Right lobe of liver (tissue), 6 donors: ENCODE measurements around the gene DNAH2. TPM values are rescaled to one million over a fixed set of nuclear protein-coding genes. Genes with fewer than 3 reads are reported as not detected.
"Not testable (repeated sequence)": the region's sequence is repeated elsewhere in the genome, so short reads cannot be mapped to it uniquely, and the experiment has no call there.

Source experiments
- ATAC-seq, 4 donors: fragments of 200-7000 bp; cut with Tn5 transposase; one replicate each; pipeline ENCODE4 v1.9.1; 2020; ENCODE audit warnings: mild to moderate bottlenecking in 4 of 4, moderate library complexity in 4 of 4
- DNase-seq, 3 donors: peaks; one replicate each; pipeline ENCODE4 v3.0.0-alpha.2; 2020
- H3K27ac ChIP-seq, 3 donors: fragments of 200-600 bp; one replicate each; pipeline ENCODE4 v1.8.0; 2022
- H3K27me3 ChIP-seq, 2 donors: fragments of 200-600 bp; one replicate each; pipeline ENCODE4 v1.8.0; 2022
- H3K36me3 ChIP-seq, 4 donors: fragments of 200-600 bp; sonication (generic) in 1 of 4; one replicate each; pipeline versions ENCODE4 v1.5.1 to v1.8.0; 2017 to 2022; ENCODE audit warnings: control low read depth in 1 of 4
- H3K4me1 ChIP-seq, 4 donors: fragments of 200-600 bp; sonication (generic) in 1 of 4; one replicate each; pipeline versions ENCODE4 v1.5.1 to v1.8.0; 2017 to 2022; ENCODE audit warnings: control low read depth in 1 of 4
- H3K4me3 ChIP-seq, 3 donors: fragments of 200-600 bp; one replicate each; pipeline ENCODE4 v1.8.0; 2022
- H3K9me3 ChIP-seq, 4 donors: fragments of 200-600 bp; sonication (generic) in 1 of 4; one replicate each; pipeline versions ENCODE4 v1.5.1 to v1.8.0; 2017 to 2022; ENCODE audit warnings: control low read depth in 1 of 4
- POLR2A ChIP-seq: fragments of 450-650 bp; IDR thresholded peaks from one replicate; pipeline ENCODE4 v1.6.1; 2017; ENCODE audit warnings: antibody characterized with exemption, mild to moderate bottlenecking
- WGBS: methylation state at CpG from one replicate; pipeline ENCODE4 v1.1.6; 2018; ENCODE audit warnings: low coverage, low lambda C conversion rate; ENCODE audit not compliant: insufficient coverage; ENCODE audit errors: missing lambda C conversion rate; 5-methylcytosine and 5-hydroxymethylcytosine counted together
- intact Hi-C, 2 donors: fragments of 100-400 bp; cut with DNase I; formaldehyde crosslinking; loops; one replicate each; pipeline versions ENCODE4 v1.11.2 to v1.14.1; 2022
- total RNA-seq, 6 experiments: library from RNA; depleted of rRNA in 2 of 6; stranded (reverse); fragments of >200 nt in 2 of 6; fragmentation: NEBNext Ultra II Directional in 3 of 6; extraction: Animal tissue kit (Norgen Biotek cat#: 25700) in 3 of 6; gene quantifications; one replicate each; pipeline versions ENCODE4 v1.1.0 to v1.2.4, GENCODE V29; 2016 to 2023
- TF ChIP-seq, protein P1 (sequence below), 4 donors: fragments of 200-600 bp in 3 of 4; fragments of 450-650 bp in 1 of 4; IDR thresholded peaks; one replicate each; pipeline versions ENCODE4 v1.5.1 to v1.8.0; 2016 to 2022; ENCODE audit warnings: antibody characterized with exemption in 4 of 4, mild to moderate bottlenecking in 2 of 4
- donor health status: DM: no; HTN: yes; CAD: no.
- donor health status: DM: no; HTN: no; CAD: no.
- donor health status: DM: no; HTN: no; CAD: no.
- donor health status: DM: no; HTN: yes; CAD: no.
- donor health status: DM: no; HTN: yes; CAD: no.

DNAH2 gene
- total RNA-seq, 6 experiments from 2014 or later: 0.12 to 0.38 (median 0.27) TPM

DNA sequence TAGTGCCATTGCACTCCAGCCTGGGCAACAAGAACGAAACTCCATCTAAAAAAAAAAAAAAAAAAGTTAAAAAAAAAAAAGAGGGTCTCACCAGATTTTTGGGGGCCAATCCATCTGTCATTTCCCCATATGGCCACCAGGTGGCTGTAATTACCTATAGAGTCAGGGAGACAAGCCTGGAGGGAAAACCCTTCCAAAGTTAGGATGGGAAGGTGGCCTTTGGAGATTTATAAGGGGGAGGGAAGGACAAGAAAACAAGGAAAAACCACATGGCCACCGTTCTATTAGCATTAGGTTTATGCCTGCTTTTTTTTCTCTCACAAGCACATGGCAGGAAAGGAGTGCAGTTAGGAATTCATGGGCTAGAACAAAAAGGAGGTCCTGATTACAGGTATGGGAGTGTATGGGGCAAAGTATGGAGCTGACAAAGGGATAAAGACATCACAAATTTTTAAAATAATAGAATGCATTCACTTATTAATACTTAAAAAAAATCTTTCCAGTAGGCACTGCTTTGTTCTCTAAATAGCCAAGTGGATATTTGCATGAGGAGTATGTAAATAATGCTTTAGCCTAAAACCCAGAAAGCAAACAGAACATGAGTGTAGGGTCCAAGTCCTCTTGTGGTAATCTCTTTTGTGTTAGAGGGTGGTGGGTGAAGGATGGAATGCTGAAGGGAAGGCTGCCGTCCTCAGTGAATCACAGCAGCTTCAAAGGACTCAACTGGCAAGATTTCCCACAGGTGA is 145.3 kb downstream of the DNAH2 start:
- H3K27ac ChIP-seq: no peak overlapping the region
- no peak for DNase-seq

DNA sequence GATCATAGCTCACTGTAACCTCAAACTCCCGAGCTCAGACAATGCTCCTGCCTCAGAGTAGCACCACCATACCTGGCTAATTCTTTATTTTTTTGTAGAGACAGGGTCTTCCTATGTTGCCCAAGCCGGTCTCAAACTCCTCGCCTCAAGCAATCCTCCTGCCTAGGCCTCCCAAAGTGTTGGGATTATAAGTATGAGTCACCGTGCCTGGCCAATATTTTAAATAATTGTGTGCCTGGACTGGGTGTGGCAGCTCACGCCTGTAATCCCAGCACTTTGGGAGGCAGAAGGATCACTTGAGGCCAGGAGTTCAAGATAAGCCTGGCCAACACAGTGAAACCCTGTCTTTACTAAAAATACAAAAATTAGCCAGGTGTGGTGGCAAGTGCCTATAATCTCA is 146.8 kb downstream of the DNAH2 start:
- 88% methylated on average over 1 of the region's 5 CpGs for WGBS

More for the DNA sequence above, 145.3 kb downstream of the DNAH2 start:
- Histone ChIP-seq H3K4me3 (no peak overlapping the region), H3K4me1 (peaks cover 0 to 15% (median 7%) of the 10 kb centered on the region in 4 donors), H3K36me3 (no peaks in the 10 kb centered on the region), H3K27me3 (no peaks in the 10 kb centered on the region), H3K9me3 (no peaks in the 10 kb centered on the region)
- intact Hi-C loops: loop anchor here in 1 of 2 donors (5.0 kb wide), 1 partner anchor 34 kb away; no protein-coding TSS in a partner anchor
- peak in 2 of 4 donors; percentile 16 to 25 for ATAC-seq
- WGBS: 16% methylated on average over 3 of the region's 3 CpGs
- TF ChIP-seq POLR2A: no peak
- TF ChIP-seq, protein P1, sequence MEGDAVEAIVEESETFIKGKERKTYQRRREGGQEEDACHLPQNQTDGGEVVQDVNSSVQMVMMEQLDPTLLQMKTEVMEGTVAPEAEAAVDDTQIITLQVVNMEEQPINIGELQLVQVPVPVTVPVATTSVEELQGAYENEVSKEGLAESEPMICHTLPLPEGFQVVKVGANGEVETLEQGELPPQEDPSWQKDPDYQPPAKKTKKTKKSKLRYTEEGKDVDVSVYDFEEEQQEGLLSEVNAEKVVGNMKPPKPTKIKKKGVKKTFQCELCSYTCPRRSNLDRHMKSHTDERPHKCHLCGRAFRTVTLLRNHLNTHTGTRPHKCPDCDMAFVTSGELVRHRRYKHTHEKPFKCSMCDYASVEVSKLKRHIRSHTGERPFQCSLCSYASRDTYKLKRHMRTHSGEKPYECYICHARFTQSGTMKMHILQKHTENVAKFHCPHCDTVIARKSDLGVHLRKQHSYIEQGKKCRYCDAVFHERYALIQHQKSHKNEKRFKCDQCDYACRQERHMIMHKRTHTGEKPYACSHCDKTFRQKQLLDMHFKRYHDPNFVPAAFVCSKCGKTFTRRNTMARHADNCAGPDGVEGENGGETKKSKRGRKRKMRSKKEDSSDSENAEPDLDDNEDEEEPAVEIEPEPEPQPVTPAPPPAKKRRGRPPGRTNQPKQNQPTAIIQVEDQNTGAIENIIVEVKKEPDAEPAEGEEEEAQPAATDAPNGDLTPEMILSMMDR (IDR thresholded peaks at IDR 0.05): peak; percentile 65 to 83 (median 81)

DNA sequence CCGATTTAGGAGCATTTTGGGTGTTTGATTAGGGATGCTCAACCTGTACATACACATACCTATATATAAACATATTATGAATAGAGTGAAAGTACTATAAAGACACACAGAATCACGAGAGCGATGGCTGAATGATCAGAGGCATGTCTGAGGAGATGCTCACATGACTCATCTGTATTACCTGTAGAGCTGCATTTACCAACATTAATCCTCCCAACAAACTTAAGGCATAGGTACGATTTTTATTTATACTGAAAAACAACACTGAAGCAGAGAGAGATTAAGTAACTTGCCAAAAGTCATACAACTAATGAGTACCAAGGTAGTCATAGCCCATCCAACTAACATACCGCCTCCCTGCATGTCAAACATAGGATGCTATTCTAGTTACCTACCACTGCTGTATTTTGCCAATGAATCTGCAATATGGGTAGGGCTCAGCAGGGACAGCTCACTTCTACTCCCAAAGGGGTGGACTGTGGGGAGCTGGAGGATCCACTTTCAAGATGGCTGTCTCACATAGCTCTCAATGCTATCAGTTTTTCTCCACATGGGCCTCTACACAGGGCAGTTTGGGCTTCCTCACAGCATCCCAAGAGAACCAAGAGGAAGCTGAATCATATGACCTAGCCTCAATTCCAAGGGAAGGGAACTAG is 147.6 kb downstream of the DNAH2 start:
- intact Hi-C loops: loop anchor here in 1 of 2 donors (5.0 kb wide), 1 partner anchor 32 kb away; no protein-coding TSS in a partner anchor
- WGBS: 86% methylated on average over 5 of the region's 5 CpGs
- TF ChIP-seq, protein P1 (IDR thresholded peaks at IDR 0.05): no peak
- TF ChIP-seq POLR2A: no peak

More for the DNA sequence above, 146.8 kb downstream of the DNAH2 start:
- intact Hi-C loops: loop anchor here in 1 of 2 donors (5.0 kb wide), 1 partner anchor 33 kb away; no protein-coding TSS in a partner anchor
- not testable (repeated sequence) for H3K4me1 ChIP-seq, H3K9me3 ChIP-seq, H3K4me3 ChIP-seq, DNase-seq, H3K36me3 ChIP-seq, ATAC-seq, H3K27me3 ChIP-seq, H3K27ac ChIP-seq

DNA sequence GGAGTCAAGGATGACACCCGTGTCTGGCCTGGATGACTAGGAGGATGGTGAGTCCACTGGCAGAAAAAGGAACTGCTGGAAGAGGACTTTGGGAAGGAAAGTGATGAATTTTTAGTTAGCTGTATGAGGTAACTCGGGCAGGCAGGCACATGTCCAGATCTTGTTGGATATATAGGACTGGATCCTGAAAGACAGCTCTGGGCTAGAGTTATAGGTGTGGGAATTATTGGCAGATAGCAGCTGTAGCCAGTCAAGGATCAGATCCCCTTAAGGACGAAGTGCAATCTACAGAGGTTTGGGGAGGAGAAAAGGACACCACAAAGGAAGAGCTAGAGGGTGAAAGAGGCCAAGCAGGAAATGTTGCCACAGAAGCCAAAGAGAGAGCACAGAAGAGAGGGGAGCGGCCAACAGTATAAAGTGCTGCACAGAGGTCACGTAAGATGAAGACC is 150.4 kb downstream of the DNAH2 start:
- no peak overlapping the region for H3K27ac ChIP-seq
- no peaks in the 10 kb centered on the region for H3K9me3 ChIP-seq
- ATAC-seq: no peak
- TF ChIP-seq POLR2A: no peak
- TF ChIP-seq, protein P1 (IDR thresholded peaks at IDR 0.05): no peak
- intact Hi-C loops: no loop called here
- no peaks in the 10 kb centered on the region for H3K27me3 ChIP-seq
- H3K36me3 ChIP-seq: no peaks in the 10 kb centered on the region
- H3K4me1 ChIP-seq: peaks cover 0 to 5% (median 2%) of the 10 kb centered on the region in 4 donors
- H3K4me3 ChIP-seq: no peak overlapping the region
- DNase-seq: no peak
- 56% methylated on average over 5 of the region's 5 CpGs for WGBS

More for the DNA sequence above, 147.6 kb downstream of the DNAH2 start:
- Histone ChIP-seq H3K27ac (no peak overlapping the region), H3K27me3 (no peaks in the 10 kb centered on the region), H3K36me3 (no peaks in the 10 kb centered on the region), H3K4me3 (no peak overlapping the region), H3K9me3 (no peaks in the 10 kb centered on the region), H3K4me1 (peaks cover 0 to 8% (median 3%) of the 10 kb centered on the region in 4 donors)
- DNase-seq (no peak), ATAC-seq (no peak)

DNA sequence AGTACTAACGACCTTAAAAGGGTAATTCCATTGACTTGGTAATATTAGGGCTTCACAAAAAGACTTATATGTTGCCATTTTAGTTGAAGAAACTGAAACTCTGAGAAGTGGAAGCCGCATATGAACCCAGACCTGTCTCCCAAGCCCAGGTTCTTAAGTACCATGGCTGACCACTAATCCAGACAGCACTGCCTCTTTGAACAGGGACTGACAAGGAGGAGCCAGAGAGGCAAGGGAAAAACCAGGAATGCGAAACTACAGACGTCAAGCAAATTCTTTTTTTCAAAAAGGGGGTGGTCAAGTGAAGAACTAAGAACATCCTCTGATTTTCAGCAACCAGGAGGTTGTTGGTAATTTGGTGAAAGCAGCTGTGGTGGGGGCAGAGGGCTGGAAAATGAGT is 155.5 kb downstream of the DNAH2 start:
- H3K27ac ChIP-seq: no peak overlapping the region
- no peaks in the 10 kb centered on the region for H3K4me1 ChIP-seq
- DNase-seq (no peak), ATAC-seq (no peak)
- no peak overlapping the region for H3K4me3 ChIP-seq
- intact Hi-C loops: no loop called here
- H3K27me3 ChIP-seq: no peaks in the 10 kb centered on the region
- WGBS: 75% methylated on average over 4 of the region's 4 CpGs
- TF ChIP-seq POLR2A: no peak
- TF ChIP-seq, protein P1 (IDR thresholded peaks at IDR 0.05): no peak
- no peaks in the 10 kb centered on the region for H3K36me3 ChIP-seq
- H3K9me3 ChIP-seq: no peaks in the 10 kb centered on the region
